ENCODE results near the gene SFN. TPM values are rescaled to one million over a fixed set of nuclear protein-coding genes. Genes with fewer than 3 reads are reported as not detected.
A peak's percentile ranks its signal among the peaks of the same experiment; 100 is the strongest.

Gene SFN
- 1 to 10 TPM in 1 of 3 donors, under 1 TPM in 1, not detected in 1; 0.66 to 1.3 TPM for total RNA-seq
- total RNA-seq (2013) = 0.27 TPM

DNA sequence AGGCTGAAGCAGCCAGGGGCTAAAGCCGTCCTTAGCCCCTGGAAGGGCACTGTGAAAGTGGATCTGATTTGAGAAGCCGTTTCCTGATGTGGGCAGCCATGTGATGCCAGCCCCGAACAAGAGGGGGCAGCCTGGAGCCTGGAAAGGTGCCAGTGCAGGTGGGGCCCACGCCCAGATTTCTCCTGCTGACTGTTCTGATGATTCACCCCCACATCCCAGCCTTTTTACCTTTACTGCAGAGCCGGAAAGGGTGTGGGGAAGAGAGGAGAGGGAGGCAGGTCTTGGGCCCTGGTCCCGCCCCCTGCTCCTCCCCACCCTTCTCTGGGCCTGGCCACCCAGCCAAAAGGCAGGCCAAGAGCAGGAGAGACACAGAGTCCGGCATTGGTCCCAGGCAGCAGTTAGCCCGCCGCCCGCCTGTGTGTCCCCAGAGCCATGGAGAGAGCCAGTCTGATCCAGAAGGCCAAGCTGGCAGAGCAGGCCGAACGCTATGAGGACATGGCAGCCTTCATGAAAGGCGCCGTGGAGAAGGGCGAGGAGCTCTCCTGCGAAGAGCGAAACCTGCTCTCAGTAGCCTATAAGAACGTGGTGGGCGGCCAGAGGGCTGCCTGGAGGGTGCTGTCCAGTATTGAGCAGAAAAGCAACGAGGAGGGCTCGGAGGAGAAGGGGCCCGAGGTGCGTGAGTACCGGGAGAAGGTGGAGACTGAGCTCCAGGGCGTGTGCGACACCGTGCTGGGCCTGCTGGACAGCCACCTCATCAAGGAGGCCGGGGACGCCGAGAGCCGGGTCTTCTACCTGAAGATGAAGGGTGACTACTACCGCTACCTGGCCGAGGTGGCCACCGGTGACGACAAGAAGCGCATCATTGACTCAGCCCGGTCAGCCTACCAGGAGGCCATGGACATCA lies at the start of gene SFN:
Gene SFN (plus strand): TSS at position 369 of the 904 bp plus-strand sequence. CDS start 64 bp downstream, at position 433.
- Mint-ChIP-seq H3K4me1 (peaks cover 8 to 18% of the 10 kb centered on the region in 2 donors), H3K27me3 (ENCODE audit: low read depth in 2 of 2) (no peaks in the 10 kb centered on the region), H3K9me3 (no peaks in the 10 kb centered on the region), H3K36me3 (no peaks in the 10 kb centered on the region), H3K4me3 (peak within 1 kb of the TSS; percentile 94), H3K27ac (no peak within 1 kb of the TSS)
- no peak for ATAC-seq
- intact Hi-C loops (cut with micrococcal nuclease) = no loop called here
- Histone ChIP-seq H3K27me3 (ENCODE audit: control insufficient read depth, insufficient read depth, low read length) (no peaks in the 10 kb centered on the region), H3K4me1 (ENCODE audit: control insufficient read depth, insufficient read depth, low read length) (peaks cover 24% of the 10 kb centered on the region), H3K4me3 (ENCODE audit: low read length) (no peak within 1 kb of the TSS), H3K27ac (ENCODE audit: low read length) (no peak within 1 kb of the TSS), H3K36me3 (ENCODE audit: control insufficient read depth, insufficient read depth, low read length) (no peaks in the 10 kb centered on the region), H3K9me3 (ENCODE audit: control insufficient read depth, insufficient read depth, low read length) (no peaks in the 10 kb centered on the region)
- TF ChIP-seq, protein P1, sequence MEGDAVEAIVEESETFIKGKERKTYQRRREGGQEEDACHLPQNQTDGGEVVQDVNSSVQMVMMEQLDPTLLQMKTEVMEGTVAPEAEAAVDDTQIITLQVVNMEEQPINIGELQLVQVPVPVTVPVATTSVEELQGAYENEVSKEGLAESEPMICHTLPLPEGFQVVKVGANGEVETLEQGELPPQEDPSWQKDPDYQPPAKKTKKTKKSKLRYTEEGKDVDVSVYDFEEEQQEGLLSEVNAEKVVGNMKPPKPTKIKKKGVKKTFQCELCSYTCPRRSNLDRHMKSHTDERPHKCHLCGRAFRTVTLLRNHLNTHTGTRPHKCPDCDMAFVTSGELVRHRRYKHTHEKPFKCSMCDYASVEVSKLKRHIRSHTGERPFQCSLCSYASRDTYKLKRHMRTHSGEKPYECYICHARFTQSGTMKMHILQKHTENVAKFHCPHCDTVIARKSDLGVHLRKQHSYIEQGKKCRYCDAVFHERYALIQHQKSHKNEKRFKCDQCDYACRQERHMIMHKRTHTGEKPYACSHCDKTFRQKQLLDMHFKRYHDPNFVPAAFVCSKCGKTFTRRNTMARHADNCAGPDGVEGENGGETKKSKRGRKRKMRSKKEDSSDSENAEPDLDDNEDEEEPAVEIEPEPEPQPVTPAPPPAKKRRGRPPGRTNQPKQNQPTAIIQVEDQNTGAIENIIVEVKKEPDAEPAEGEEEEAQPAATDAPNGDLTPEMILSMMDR (IDR thresholded peaks at IDR 0.05) = no peak
- peak in 1 of 2 donors; percentile 62 for DNase-seq
- 91% methylated on average over 36 of the region's 37 CpGs for WGBS (ENCODE audit: insufficient coverage)

DNA sequence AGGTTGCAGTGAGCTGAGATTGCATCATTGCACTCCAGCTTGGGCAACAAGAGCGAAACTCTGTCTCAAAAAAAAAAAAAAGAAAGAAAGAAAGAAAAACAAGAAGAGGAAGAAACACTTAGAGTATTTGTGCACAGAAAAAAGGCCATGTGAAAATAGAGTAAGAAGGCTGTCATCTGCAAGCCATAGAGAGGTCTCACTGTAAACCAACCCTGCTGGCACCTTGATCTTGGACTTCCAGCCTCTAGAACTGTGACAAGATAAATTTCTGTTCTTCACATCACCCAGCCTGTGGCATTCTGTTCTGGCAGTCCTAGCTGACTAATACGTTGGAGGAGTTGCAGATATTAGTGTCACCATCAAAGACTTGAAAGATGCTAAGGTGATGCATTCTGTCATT lies 48.6 kb upstream of the SFN start:
- H3K27me3 ChIP-seq (ENCODE audit: control insufficient read depth, insufficient read depth, low read length) = no peaks in the 10 kb centered on the region
- H3K27ac ChIP-seq (ENCODE audit: low read length) = no peak overlapping the region
- Mint-ChIP-seq H3K27me3 (ENCODE audit: low read depth in 2 of 2) (no peaks in the 10 kb centered on the region), H3K36me3 (no peaks in the 10 kb centered on the region), H3K9me3 (no peaks in the 10 kb centered on the region), H3K27ac (no peak overlapping the region), H3K4me3 (no peak overlapping the region), H3K4me1 (peaks cover 13 to 15% of the 10 kb centered on the region in 2 donors)
- WGBS (ENCODE audit: insufficient coverage) = 92% methylated on average over 2 of the region's 2 CpGs
- ATAC-seq = no peak
- peaks cover 15% of the 10 kb centered on the region for H3K4me1 ChIP-seq (ENCODE audit: control insufficient read depth, insufficient read depth, low read length)
- H3K36me3 ChIP-seq (ENCODE audit: control insufficient read depth, insufficient read depth, low read length) = no peaks in the 10 kb centered on the region
- TF ChIP-seq, protein P1 (IDR thresholded peaks at IDR 0.05) = no peak
- intact Hi-C loops (cut with micrococcal nuclease) = no loop called here
- H3K4me3 ChIP-seq (ENCODE audit: low read length) = no peak overlapping the region
- no peaks in the 10 kb centered on the region for H3K9me3 ChIP-seq (ENCODE audit: control insufficient read depth, insufficient read depth, low read length)
- no peak for DNase-seq

DNA sequence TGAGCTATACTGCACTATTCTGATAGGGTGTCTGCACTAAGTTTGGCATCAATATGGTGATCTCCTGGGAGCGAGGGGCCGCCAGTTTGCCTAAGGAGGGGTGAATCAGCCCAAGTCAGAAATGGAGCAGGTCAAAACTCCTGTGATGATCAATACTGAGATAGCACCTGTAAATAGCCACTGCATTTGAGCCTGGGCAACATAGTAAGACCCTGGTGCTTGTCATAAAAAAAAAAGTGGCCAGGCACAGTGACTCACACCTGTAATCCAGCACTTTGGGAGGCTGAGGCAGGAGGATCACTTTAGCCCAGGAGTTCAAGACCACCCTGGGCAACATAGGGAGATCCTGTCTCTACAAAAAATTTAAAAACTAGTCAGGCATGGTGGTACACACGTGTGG lies 48.1 kb upstream of the SFN start:
- peaks cover 13% of the 10 kb centered on the region for H3K4me1 ChIP-seq (ENCODE audit: control insufficient read depth, insufficient read depth, low read length)
- TF ChIP-seq, protein P1 (IDR thresholded peaks at IDR 0.05) = no peak
- H3K27ac ChIP-seq (ENCODE audit: low read length) = no peak overlapping the region
- no peaks in the 10 kb centered on the region for H3K9me3 ChIP-seq (ENCODE audit: control insufficient read depth, insufficient read depth, low read length)
- Mint-ChIP-seq H3K4me1 (peaks cover 13 to 15% of the 10 kb centered on the region in 2 donors), H3K4me3 (no peak overlapping the region), H3K9me3 (no peaks in the 10 kb centered on the region), H3K36me3 (no peaks in the 10 kb centered on the region), H3K27ac (no peak overlapping the region), H3K27me3 (ENCODE audit: low read depth in 2 of 2) (no peaks in the 10 kb centered on the region)
- ATAC-seq (no peak), DNase-seq (no peak)
- WGBS (ENCODE audit: insufficient coverage) = 93% methylated on average over 3 of the region's 3 CpGs
- no peaks in the 10 kb centered on the region for H3K27me3 ChIP-seq (ENCODE audit: control insufficient read depth, insufficient read depth, low read length)
- intact Hi-C loops (cut with micrococcal nuclease) = no loop called here
- H3K4me3 ChIP-seq (ENCODE audit: low read length) = no peak overlapping the region
- H3K36me3 ChIP-seq (ENCODE audit: control insufficient read depth, insufficient read depth, low read length) = no peaks in the 10 kb centered on the region
